HT-29 (cell line): ENCODE results near the gene CCDC28A. TPM values are rescaled to one million over a fixed set of nuclear protein-coding genes. Genes with fewer than 3 reads are reported as not detected.

ENCODE experiments used
- DNase-seq: peaks from one replicate; pipeline ENCODE4 v3.0.0-alpha.2; 2015; ENCODE audit warnings: low spot score
- total RNA-seq: library from RNA; depleted of rRNA; stranded (reverse); fragments of >200 nt; shearing (Covaris generic); gene quantifications from 2 replicates; pipeline ENCODE4 v1.2.3, GENCODE V29; 2014

The CCDC28A gene
- total RNA-seq, 1 experiment from 2014 or later: 8.4 TPM

DNA sequence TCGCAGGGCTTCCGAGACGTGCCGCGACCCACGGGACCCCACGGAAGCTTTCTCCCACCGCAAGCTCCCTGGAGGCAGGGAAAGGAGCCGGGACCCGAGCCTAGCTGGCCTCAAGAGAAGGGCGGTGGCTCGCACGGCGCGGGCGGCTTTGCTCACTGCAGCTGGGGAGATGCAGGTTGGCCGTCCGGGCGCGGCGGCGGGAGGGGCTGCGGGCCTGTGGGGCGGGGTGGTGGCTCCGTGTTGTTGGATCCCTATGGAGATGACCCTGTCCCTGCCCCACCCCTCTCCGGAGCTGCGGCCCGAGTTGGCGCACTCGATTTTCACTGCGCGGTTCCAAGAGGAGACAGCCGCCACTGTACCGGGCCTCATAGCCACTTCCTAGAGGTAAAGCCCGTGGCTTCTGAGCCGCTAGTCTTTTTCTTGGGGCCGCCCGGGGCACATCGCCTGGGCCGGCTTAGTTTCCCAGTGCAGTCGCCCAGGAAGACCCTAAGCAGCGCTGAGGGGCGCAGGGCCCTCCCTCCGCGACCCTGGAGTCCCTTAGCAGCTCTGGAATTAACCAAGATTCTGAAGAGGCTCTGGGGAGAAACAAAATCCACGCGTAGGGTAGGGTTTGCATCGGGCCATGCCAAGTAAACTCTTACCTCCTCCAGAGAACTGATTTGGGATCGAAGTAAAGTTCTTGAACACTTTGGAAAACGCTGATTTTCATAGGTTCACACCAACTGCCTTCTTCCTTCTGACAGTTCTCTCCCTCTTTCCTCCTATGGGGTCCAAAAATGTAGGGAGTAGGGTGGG, 22.4 kb downstream of the CCDC28A start, which contains the start of gene ECT2L:
TSS of gene ECT2L (plus strand) at position 279 of the 795 bp plus-strand sequence. CDS start 17,188 bp downstream, outside the sequence.
- DNase-seq: peak; percentile 62

DNA sequence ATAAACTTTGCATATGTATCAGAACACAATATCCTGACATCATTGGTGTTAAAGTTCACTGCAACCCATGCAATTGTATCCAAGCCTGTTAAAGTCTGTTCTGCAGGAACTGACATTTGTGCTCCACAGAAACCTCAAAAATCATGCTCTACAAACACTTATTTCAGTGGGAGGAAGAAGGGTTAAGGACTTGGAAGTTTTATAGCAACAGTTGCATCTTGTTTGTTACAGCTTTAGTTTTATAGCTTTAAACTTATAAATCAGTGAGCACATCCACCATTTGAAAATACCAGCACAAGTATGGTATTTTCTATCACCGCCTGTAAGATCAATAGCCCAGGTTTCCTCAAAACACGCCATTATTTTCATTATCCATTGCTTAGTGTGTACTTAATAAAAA, 23.2 kb downstream of the CCDC28A start:
- no peak for DNase-seq

DNA sequence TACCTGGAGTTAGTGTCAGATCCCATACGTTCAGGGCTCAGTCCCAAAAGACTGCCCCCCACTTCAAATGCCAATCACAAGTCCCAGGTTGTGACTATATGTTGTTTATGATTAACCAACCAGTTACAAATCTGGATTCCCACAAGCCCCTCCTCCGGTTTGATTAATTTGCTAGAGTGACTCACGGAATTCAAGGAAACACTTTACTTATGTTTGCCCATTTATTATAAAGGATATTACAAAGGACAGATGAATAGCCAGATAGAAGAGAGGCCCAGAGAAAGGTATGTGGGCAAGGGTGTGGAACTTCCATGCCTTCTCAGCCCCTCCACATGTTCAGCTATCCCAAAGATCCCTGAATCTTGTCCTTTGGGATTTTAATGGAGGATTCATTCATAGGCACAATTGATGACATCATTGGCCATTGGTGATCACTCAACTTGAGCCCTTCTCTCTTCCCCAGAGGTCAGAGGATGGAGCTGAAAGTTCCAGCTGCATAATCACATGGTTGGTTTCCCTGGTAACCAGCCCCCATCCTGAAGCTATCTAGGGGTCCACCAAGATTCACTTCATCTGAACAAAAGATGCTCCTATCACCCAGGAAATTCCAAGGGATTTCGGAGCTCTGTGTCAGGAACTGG, 24.4 kb downstream of the CCDC28A start:
- DNase-seq: peak; percentile 30

GRCh38 chr6:138800377-138801150, 27.0 kb downstream of the CCDC28A start:
- no peak for DNase-seq

DNA sequence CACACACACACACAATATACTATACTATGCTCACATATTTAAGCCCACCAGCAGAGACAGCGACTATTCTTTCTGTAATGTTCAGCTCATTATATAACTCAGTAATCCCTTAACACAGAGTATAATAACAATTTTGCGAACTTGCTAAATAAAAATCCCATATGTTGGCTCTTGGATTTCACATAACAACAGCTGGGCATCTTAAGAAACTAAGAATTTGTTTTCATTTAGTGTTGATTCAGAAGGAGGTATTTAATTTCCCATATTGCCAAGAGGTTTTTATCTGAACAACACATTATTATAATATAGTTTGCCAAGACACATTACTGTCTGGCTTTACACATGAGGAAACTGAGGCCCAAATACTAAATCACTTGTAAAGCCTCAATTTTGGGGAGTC, 29.8 kb downstream of the CCDC28A start:
- DNase-seq: no peak

DNA sequence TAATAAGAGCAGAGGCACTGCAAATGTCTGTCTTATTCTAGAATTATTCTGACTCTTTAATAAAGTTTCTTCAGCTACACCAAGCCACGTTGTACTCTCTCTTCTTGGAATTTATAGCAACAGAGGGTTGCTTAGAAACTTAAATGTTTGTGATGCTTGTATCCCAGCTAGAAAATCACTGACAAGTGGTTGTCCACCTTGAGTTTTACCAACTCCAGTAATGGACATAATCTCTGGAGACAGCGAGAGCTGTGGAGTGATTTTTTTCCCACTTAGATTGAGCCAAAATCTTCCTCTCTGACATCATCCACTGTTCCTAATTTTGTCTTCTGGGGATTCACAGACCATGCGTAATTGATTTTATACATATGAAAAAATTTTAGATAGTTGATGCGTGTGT, 30.3 kb downstream of the CCDC28A start:
- no peak for DNase-seq

- DNase-seq: no peak
These were observed 31.6 kb downstream of the CCDC28A start for GRCh38 chr6:138805016-138805765.

- no peak for DNase-seq
These were observed 33.3 kb downstream of the CCDC28A start for GRCh38 chr6:138806889-138807288.

GRCh38 chr6:138809677-138810076, 36.1 kb downstream of the CCDC28A start:
- no peak for DNase-seq

- no peak for DNase-seq
These were observed 38.3 kb downstream of the CCDC28A start for GRCh38 chr6:138811866-138812265.

GRCh38 chr6:138814179-138814834, 40.7 kb downstream of the CCDC28A start:
- DNase-seq: no peak

- DNase-seq: no peak
These were observed 41.7 kb downstream of the CCDC28A start for GRCh38 chr6:138815221-138815620.

DNA sequence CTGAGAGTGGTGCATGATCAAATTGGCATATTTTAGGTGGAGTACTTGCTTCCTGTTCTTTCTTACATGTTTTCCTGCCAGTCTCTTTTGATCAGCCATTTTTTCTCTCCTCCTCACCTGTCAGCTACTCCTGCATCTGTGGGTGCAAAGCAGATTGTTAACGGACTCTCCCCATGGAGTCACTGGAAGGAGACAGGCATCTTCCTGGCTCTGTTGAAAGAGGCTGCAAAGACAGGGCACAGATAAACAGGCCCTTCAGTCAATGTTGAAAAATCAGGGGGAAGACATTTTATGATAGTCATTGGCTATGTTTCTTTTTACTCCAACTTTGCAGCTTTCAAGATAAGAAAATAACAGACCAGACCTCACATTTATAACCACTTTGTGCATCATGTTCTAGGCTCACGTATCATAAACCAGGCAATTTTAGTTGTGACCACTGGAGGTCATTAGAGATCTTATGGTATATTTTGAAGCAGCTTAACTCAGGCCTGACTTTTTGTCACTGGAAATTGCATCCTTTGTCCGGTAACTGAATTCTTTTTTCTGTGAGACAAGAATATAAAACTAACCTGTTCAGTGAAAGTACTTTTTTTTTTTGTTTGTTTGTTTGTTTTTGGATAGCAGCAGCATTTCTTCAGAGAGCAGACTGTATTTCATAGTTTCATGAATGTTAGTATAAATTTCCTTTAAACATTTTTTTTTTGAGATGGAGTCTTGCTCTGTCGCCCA, 42.4 kb downstream of the CCDC28A start:
- DNase-seq: peak; percentile 66

DNA sequence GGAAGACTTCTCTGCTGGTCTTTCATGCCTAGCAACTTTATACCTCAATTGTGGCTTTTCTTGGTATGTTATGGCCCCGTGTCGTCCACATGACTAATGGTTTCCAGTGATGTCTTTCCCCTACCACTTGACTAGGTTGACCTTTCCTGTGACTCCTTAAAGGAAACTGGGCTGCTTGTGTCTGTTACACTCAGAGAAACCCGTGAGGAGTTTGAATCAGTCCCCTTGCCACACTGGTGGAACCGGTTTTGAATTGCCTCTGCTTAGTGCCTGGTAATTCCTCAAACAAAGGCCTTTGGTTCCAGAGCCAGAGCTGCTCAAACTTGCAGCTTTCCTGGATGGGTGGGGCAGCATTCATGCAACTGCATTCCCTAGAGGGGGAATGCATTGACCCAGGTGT, 44.2 kb downstream of the CCDC28A start:
- DNase-seq: peak; percentile 98

DNA sequence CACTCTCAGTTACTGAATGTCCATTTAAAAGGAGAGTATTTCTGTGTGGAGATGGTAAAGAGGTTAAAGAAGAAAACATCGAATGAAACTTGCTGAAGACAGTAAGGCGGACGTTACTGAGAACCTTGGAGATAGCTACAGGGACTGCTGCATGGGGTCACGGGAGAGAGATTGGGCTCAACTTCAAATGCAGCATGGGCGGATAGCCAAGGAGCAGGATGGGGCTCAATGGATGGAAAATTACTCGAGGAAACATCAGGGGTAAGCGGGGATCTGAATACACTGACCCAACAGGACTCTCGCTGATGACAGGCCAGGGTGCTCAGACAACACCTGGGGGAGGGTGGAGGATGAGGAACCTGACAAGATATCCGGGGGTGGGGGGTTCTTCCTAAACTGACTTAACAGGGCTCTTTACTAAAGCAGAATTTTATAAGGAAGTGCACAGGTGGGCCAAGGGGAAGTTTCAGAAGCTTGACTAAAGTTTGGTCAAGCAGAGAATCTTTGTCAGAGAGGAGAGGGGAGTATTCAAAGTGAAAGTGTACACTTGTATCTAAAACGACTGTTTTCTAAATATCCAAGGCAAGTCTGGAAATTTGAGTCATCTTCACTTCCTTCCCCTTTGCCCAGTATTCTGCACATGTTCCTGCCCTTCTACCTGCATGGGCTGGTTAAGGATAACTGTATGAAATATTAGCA, 45.1 kb downstream of the CCDC28A start:
- DNase-seq: no peak

DNA sequence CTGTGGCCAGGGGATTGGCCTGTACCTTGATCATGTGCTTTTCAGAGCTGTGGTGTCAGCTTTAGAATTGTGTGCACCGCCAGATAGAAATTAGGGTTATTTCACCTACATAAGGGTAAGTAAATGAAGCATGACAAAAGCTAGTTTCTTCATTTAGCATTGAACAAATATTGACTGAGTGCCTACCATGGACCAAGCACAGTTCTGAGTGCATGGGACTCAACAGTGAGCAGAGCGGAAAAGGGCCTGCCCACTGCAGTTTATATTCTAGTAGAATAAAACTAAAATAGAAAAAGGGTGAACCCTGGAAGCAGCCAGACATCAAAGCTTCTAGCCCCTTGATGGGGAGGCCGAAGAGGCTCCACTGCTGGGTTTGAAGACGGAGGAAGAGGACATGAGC, 48.0 kb downstream of the CCDC28A start:
- DNase-seq: no peak

- no peak for DNase-seq
These were observed 51.0 kb downstream of the CCDC28A start for GRCh38 chr6:138824482-138825144.

- DNase-seq: no peak
These were observed 56.7 kb downstream of the CCDC28A start for GRCh38 chr6:138830248-138830647.

DNA sequence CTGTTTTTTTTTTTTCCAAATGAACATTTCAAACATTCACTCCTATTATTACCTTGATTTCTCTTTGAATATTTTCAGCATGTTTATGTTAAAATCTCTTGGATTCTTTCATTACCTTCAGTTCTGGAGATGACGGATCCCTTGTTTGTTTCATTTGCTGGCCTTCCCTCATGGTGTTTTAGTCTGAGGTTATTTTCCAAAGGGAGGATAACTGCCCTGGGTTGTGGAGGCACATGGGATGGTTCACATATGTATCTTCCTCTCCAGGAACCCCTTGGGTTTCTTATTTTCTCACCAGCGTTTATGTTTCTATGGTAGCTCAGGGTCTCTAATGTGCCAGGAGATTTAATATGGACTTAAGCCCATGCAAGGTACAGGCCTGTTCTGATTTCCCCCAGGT, 58.6 kb downstream of the CCDC28A start:
- no peak for DNase-seq
